HG03520 (cell line): ENCODE results near the gene ATIC.

Experiments
- ATAC-seq: cut with Tn5 transposase; IDR thresholded peaks from one replicate; pipeline ENCODE4 v1.9.1; 2021; ENCODE audit warnings: mild to moderate bottlenecking, moderate library complexity; ENCODE audit not compliant: unreplicated experiment

The ATIC gene

DNA sequence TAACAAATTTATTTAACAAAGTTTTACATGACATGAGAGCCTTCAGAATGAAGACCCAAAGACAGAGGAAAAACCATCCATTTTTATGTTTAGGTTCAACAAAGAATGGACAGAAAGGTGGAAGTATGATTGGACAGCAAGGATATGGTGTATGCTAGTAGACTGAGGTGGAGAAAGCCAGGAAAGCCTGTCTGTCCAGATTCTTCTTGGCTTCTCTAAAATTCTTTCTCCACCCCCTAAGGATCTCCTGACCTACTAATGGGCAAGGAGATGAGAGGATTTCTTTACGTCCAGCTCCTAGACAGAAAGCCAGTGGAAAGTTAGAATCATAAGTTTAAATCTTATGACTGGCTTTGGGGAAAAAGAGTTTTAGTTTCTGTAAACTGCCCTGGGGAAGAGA is 3.0 kb downstream of the ATIC start:
- ATAC-seq, result no peak

DNA sequence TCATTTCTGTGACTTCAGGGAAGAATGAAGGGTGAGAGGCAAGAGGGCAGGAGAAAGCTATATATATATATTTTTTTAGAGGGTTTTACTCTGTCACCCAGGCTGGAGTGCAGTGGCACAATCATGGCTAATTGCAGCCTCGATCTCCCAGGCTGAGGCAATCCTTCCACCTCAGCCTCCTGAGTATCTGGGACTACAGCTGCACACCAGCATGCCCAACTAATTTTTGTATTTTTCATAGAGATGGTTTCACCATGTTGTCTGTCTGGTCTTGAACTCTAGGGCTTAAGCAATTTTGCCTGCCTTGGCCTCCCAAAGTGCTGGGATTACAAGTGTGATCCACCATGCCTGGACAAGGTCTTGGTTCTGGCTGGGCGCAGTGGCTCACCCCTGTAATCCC is 3.4 kb downstream of the ATIC start:
- no peak for ATAC-seq

GRCh38 chr2:215316336-215316735 is 4.5 kb downstream of the ATIC start:
- ATAC-seq, result no peak

- ATAC-seq, result no peak
Observed at GRCh38 chr2:215319500-215319899, 7.6 kb downstream of the ATIC start.

DNA sequence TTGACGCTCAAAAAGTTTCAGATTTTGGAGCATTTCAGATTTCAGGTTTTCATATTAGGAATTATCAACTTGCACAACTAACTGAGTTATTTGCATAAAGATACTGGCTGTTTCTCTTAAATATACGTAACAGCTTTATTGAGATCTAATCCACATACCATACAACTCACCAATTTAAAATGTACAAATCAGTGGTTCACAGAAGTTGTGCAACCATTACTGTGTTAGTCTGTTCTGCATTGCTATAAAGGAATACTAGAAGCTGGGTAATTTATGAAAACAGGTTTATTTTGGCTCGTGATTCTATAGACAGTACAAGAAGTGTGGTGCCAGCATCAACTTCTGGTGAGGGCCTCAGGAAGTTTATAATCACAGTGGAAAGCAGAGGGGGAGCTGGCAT is 8.2 kb downstream of the ATIC start:
- no peak for ATAC-seq

- ATAC-seq, result no peak
Observed at GRCh38 chr2:215320679-215321078, 8.8 kb downstream of the ATIC start.

GRCh38 chr2:215324811-215325210 is 13.0 kb downstream of the ATIC start:
- ATAC-seq, result no peak

DNA sequence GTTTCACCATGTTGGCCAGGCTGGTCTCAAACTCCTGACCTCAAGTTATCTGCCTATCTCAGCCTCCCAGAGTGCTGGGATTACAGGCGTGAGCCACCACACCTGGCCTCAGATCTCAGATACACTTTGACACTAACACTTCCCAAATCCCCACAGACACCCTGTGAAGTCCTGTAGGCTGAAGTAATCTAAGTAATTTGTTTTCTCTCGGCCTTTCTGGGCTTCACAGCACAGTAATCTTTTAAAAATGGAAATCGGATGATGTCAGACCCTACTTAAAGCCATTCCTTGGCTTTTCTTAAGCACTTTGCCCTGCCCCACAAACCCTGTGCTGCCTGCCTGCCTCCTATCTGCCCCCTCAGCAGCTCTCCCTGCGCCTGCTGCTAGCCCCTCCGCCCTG is 16.2 kb downstream of the ATIC start:
- no peak for ATAC-seq

GRCh38 chr2:215332872-215333595 is 21.2 kb downstream of the ATIC start:
- peak; percentile 56 for ATAC-seq

DNA sequence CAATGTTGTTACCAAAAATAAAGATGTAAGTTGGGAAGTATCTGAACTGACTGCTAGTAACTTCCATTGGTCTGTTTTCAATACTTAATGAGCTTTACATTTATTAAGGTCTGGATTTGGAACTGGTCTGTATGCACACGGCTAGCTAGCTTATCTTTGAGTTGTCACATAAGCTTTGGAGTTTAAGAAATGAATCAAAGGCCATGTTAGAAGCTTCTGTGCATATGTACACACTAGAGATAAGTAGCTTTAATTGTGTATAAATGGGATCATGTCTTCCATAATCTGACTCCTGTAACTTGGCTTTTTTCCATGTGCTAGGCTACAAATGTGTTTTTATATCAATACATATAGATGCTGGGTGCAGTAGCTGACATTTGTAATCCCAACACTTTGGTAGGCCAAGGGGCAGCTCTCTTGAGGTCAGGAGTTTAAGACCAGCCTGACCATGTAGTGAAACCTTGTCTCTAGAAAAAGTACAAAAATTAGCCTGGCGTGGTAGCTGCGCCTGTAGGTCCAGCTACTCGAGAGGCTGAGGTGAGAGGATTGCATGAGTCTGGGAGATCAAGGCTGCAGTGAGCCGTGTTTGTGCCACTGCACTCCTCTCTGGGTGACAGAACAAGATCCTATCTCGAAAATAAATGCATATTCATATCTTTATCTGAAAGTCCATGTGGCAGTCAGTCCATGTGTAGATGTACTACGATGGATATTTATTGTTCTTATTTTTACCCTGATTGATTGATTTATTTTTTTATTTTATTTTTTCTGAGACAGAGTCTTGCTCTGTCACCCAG is 27.2 kb downstream of the ATIC start:
- ATAC-seq, result no peak

GRCh38 chr2:215347878-215348277 is 36.0 kb downstream of the ATIC start:
- ATAC-seq, result no peak

DNA sequence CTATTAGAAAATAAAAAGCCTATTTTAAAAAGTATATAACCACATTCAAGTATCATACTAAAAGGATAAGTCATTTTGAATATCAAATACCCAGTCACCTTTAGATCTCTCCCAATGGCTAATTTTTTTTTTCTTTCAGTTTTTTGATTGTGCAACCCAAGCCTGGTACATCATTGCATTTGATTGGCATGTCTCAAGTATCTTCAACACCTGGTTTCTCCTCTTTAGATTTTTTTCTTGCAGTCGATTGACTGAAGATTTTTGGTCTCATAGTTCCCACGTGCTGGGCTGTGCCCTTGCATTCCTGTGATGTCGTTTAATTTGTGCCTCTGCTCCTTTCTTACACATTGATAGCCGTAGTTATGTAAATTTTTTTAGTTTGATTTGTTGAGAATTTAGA is 40.7 kb downstream of the ATIC start:
- ATAC-seq, result no peak

DNA sequence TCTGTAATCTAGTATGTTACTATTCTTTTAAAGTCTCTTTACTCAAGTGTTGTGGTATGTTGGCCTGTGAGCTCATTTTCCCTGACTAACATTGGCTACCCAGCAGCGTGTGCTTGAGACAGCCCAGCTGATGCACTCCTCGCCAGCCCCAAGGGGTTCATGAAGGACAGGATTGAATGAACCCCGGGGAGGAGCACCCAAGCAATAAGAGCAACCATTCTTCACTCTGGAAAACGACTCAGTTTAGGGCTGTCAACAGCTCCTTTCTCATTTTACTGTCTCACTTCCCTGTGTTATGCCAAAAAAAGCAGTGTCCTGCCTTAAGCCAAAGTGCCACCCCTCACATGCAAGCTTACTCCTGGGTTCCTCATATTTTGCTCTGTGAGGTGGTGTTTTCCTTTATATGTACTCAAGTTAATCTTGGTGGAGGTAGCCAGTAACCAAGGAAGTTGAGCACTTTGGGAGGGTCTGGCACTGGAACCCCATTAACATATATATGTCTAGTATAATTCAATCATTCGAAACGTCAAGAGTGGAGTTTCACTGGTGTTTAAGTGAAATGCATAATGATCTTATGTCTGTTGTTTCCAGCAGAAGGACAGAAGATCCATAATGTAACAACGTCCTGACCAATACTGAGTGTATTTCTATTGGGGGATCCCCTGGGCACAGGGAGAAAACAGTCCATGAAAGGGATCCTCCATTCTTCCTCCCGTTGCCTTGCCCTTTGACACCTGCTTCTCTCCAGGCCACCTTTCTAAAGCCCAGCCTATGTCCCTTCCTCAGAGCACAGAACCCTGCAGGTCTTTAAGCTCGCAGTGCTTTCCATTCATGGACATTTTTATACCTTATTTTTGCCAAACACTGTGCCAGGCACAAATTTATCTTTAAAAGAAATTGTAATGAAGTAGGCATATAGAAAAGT is 43.2 kb downstream of the ATIC start:
- ATAC-seq, result no peak

DNA sequence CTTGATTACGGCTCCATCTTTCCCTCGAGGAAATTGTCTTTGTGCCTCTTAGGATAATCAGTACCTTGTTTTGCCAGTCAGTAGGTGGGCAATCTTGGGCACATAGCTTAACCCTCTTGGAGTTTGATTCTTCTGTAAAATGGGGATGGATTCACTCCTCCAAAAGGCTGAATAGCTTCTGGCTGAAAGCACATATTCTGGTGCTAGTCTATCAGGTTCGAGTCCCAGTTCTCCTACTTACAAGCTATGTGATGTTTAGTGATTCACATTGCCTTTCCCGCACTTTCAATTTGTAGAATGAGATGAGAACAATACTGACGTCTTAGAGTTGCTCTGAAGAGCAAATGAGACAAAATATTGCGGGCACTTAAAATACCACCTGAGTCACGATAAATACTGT is 43.9 kb downstream of the ATIC start:
- ATAC-seq, result no peak

GRCh38 chr2:215356334-215356947 is 44.6 kb downstream of the ATIC start:
- no peak for ATAC-seq

GRCh38 chr2:215356948-215357461 is 45.1 kb downstream of the ATIC start:
- no peak for ATAC-seq

DNA sequence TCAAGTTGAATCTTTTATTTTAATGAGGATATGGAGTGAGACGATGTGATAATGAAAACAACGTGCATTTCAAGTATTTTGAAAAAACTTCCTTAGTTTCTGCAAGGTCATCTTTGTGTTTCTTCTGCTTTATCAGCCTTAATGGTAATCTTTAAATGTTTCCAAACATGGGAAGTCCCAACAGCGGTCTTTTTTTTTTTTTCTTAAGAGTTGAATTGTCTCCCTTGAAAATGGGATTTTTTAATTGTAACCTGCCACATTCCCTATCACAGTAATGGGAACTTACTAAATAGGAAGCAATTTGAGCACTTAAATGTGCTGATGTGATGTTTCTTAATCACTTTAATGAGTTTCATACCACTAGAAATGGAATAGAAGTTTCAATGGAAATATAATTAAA is 45.8 kb downstream of the ATIC start:
- no peak for ATAC-seq

DNA sequence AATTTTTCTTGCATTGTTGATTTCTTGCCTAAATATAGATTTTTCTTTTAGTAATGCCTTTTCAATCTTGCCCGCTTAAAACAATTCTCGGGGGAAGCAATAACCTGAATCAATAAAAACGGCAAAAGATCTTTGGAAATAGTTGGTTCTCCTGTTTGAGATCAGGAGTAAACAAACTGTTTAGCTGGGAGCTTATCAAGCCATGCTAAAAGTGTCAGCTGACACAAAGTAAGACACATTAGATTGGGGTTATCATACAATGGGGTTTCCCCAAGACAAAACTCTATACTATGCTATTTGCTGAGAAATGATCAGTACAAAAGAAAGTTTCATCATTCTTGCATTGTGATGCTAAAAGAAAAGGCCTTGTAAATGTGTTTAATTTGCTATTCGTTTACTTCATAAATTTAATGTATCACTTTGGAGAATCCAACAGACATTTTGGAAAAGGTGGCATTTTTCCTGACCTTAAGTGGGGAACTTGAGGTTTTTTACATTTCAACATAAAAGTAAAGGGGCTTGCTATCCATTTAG is 46.5 kb downstream of the ATIC start:
- ATAC-seq, result no peak

GRCh38 chr2:215358891-215359575 is 47.2 kb downstream of the ATIC start:
- ATAC-seq, result no peak

GRCh38 chr2:215359576-215359922 is 47.7 kb downstream of the ATIC start:
- ATAC-seq, result no peak
